Inflammatory macrophage treated with lipopolysaccharide for 4 hours (primary cell): ENCODE results near the gene HSPB1.
"Not testable (repeated sequence)": the region's sequence is repeated elsewhere in the genome, so short reads cannot be mapped to it uniquely, and the experiment has no call there.

Source experiments
- DNase-seq: peaks from one replicate; pipeline ENCODE4 v3.0.0-alpha.2; 2020

Gene HSPB1

GRCh38 chr7:76302347-76303201 lies at the start of gene HSPB1:
Gene HSPB1, plus strand, starts transcription at chr7:76302673. Its CDS starts 40 bp downstream, at chr7:76302713.
- peak; percentile 78 for DNase-seq

GRCh38 chr7:76254781-76255180 lies 47.7 kb upstream of the HSPB1 start:
- DNase-seq, result no peak

- DNase-seq, result no peak
Measured at GRCh38 chr7:76257973-76258372, 44.5 kb upstream of the HSPB1 start.

- no peak for DNase-seq
Measured at GRCh38 chr7:76259124-76260093, 43.1 kb upstream of the HSPB1 start.

GRCh38 chr7:76260171-76260703 lies 42.2 kb upstream of the HSPB1 start:
- DNase-seq, result peak; percentile 27

GRCh38 chr7:76261329-76261728 lies 41.1 kb upstream of the HSPB1 start:
- no peak for DNase-seq

GRCh38 chr7:76261931-76262330 lies 40.5 kb upstream of the HSPB1 start:
- no peak for DNase-seq

GRCh38 chr7:76262683-76263402 lies 39.6 kb upstream of the HSPB1 start:
- peak; percentile 62 for DNase-seq

GRCh38 chr7:76265299-76265698 lies 37.2 kb upstream of the HSPB1 start:
- no peak for DNase-seq

- DNase-seq, result no peak
Measured at GRCh38 chr7:76267107-76267893, 35.2 kb upstream of the HSPB1 start.

- DNase-seq, result no peak
Measured at GRCh38 chr7:76267894-76268183, 34.6 kb upstream of the HSPB1 start.

GRCh38 chr7:76268376-76268775 lies 34.1 kb upstream of the HSPB1 start:
- DNase-seq, result no peak

- DNase-seq, result no peak
Measured at GRCh38 chr7:76269895-76270294, 32.6 kb upstream of the HSPB1 start.

GRCh38 chr7:76271384-76271783 lies 31.1 kb upstream of the HSPB1 start:
- not testable (repeated sequence) for DNase-seq

- DNase-seq, result no peak
Measured at GRCh38 chr7:76272142-76272541, 30.3 kb upstream of the HSPB1 start.

- peak; percentile 26 for DNase-seq
Measured at GRCh38 chr7:76272851-76273497, 29.5 kb upstream of the HSPB1 start.

- no peak for DNase-seq
Measured at GRCh38 chr7:76273503-76273902, 29.0 kb upstream of the HSPB1 start.

GRCh38 chr7:76278540-76278939 lies 23.9 kb upstream of the HSPB1 start:
- DNase-seq, result no peak

- no peak for DNase-seq
Measured at GRCh38 chr7:76280408-76280807, 22.1 kb upstream of the HSPB1 start.

- no peak for DNase-seq
Measured at GRCh38 chr7:76281006-76281705, 21.3 kb upstream of the HSPB1 start.
